PFSK-1 (cell line): ENCODE data around the gene NSMF.

ENCODE experiments used
- FOXP2 ChIP-seq: optimal IDR thresholded peaks from 2 replicates; pipeline ENCODE3; 2011; ENCODE audit warnings: borderline replicate concordance, control low read depth, inconsistent platforms; ENCODE audit not compliant: insufficient read depth; ENCODE audit errors: extremely low read length, extremely low read depth
- POLR2AphosphoS5 ChIP-seq: IDR thresholded peaks from 2 replicates; pipeline ENCODE4 v1.6.1; 2012; ENCODE audit warnings: low read depth, mild to moderate bottlenecking, control low read depth, low read length, moderate library complexity
- SIN3A ChIP-seq: IDR thresholded peaks from 2 replicates; pipeline ENCODE4 v1.6.1; 2012; ENCODE audit warnings: mild to moderate bottlenecking, low read length, moderate library complexity, borderline replicate concordance; ENCODE audit not compliant: insufficient read depth
- TAF1 ChIP-seq: IDR thresholded peaks from 2 replicates; pipeline ENCODE4 v1.6.1; 2012; ENCODE audit warnings: low read length, control low read depth, borderline replicate concordance; ENCODE audit not compliant: insufficient read depth
- TF ChIP-seq, protein P1 (sequence below), 2 experiments: IDR thresholded peaks; 2 replicates each; pipeline versions ENCODE4 v1.6.1 to v1.8.0; 2011 to 2012; ENCODE audit warnings: low read depth in 2 of 2, low read length in 2 of 2, control low read depth in 1 of 2, inconsistent platforms in 1 of 2, mild to moderate bottlenecking in 1 of 2, moderate library complexity in 1 of 2; ENCODE audit not compliant: insufficient read depth in 1 of 2

NSMF gene

DNA sequence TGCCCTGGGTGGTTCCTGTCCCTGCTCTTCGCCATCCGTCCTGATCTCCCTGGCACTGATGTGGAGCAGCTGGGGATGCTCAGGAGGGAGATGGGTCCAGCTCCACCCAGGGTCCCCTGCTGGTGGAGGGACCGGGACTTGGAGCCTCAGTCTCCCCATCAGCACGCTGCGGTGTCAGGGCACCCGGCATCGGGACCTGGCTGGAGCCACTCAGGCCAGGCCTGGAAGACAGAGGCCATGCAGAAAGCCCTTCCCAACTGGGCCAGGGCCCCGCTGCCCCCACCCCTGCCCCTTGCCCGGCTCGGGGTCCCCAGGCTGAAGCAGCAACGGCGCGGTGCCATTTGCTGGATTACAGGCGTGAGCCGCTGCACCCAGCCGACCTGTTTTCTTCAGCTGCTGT lies 40.3 kb upstream of the NSMF start:
- TF ChIP-seq, protein P1, sequence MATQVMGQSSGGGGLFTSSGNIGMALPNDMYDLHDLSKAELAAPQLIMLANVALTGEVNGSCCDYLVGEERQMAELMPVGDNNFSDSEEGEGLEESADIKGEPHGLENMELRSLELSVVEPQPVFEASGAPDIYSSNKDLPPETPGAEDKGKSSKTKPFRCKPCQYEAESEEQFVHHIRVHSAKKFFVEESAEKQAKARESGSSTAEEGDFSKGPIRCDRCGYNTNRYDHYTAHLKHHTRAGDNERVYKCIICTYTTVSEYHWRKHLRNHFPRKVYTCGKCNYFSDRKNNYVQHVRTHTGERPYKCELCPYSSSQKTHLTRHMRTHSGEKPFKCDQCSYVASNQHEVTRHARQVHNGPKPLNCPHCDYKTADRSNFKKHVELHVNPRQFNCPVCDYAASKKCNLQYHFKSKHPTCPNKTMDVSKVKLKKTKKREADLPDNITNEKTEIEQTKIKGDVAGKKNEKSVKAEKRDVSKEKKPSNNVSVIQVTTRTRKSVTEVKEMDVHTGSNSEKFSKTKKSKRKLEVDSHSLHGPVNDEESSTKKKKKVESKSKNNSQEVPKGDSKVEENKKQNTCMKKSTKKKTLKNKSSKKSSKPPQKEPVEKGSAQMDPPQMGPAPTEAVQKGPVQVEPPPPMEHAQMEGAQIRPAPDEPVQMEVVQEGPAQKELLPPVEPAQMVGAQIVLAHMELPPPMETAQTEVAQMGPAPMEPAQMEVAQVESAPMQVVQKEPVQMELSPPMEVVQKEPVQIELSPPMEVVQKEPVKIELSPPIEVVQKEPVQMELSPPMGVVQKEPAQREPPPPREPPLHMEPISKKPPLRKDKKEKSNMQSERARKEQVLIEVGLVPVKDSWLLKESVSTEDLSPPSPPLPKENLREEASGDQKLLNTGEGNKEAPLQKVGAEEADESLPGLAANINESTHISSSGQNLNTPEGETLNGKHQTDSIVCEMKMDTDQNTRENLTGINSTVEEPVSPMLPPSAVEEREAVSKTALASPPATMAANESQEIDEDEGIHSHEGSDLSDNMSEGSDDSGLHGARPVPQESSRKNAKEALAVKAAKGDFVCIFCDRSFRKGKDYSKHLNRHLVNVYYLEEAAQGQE (IDR thresholded peaks at IDR 0.05; ENCODE audit: insufficient read depth in 1 of 2, low read depth in 2 of 2, low read length in 2 of 2), result no peak
- TF ChIP-seq TAF1 (no peak), SIN3A (no peak), POLR2AphosphoS5 (no peak), FOXP2 (no peak)

DNA sequence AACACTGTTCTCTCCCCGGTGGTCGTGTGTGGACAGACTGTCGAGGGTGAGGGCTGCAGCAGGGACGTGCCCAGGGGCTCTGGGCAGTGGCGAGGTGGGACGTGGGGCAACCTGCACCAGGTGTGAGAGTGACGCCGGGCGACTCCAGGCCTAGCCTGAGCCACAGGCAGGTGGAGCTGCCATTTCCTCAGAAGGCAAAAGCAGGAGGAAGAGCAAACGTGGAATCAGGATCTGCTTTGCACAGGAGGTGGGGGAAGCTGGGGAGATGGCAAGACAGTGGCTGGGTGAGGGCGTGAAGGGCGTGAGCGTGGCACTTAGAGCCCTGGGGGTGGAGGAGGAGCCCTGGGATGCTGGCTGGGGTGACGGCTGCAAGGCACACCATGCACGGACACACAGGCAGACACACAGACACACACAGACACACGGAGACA lies 39.6 kb upstream of the NSMF start:
- TF ChIP-seq, protein P1 (IDR thresholded peaks at IDR 0.05; ENCODE audit: insufficient read depth in 1 of 2, low read depth in 2 of 2, low read length in 2 of 2), result no peak
- TF ChIP-seq SIN3A (no peak), POLR2AphosphoS5 (no peak), TAF1 (no peak), FOXP2 (no peak)

GRCh38 chr9:137497921-137498719 lies 39.0 kb upstream of the NSMF start:
- no peak for TF ChIP-seq POLR2AphosphoS5
- TF ChIP-seq, protein P1 (IDR thresholded peaks at IDR 0.05; ENCODE audit: insufficient read depth in 1 of 2, low read depth in 2 of 2, low read length in 2 of 2), result no peak
- TF ChIP-seq TAF1, result no peak

GRCh38 chr9:137496601-137497375 lies 37.7 kb upstream of the NSMF start:
- TF ChIP-seq TAF1, result no peak
- TF ChIP-seq POLR2AphosphoS5, result no peak
- TF ChIP-seq FOXP2, result no peak
- TF ChIP-seq, protein P1 (IDR thresholded peaks at IDR 0.05; ENCODE audit: insufficient read depth in 1 of 2, low read depth in 2 of 2, low read length in 2 of 2), result no peak
- TF ChIP-seq SIN3A, result no peak
